WTC11 (cell line): Measurements from ENCODE around the gene IFIH1. TPM values are rescaled to one million over a fixed set of nuclear protein-coding genes. Genes with fewer than 3 reads are reported as not detected.

Source experiments
- CBFB ChIP-seq: sonication (generic); formaldehyde crosslinking; IDR thresholded peaks from 2 replicates; pipeline ENCODE4 v1.8.1; 2022; ENCODE audit warnings: mild to moderate bottlenecking, low read depth, missing genetic modification reagents
- CREM ChIP-seq: sonication (generic); formaldehyde crosslinking; IDR thresholded peaks from 2 replicates; pipeline ENCODE4 v1.8.1; 2022; ENCODE audit warnings: mild to moderate bottlenecking, missing genetic modification reagents, moderate library complexity
- ELF4 ChIP-seq: sonication (generic); formaldehyde crosslinking; IDR thresholded peaks from 2 replicates; pipeline ENCODE4 v1.8.1; 2022; ENCODE audit warnings: low read depth, mild to moderate bottlenecking, moderate library complexity, missing genetic modification reagents
- ETV6 ChIP-seq: sonication (generic); formaldehyde crosslinking; IDR thresholded peaks from 2 replicates; pipeline ENCODE4 v1.8.1; 2022; ENCODE audit warnings: mild to moderate bottlenecking, missing genetic modification reagents
- FOXK1 ChIP-seq: sonication (generic); formaldehyde crosslinking; IDR thresholded peaks from 2 replicates; pipeline ENCODE4 v1.8.0; 2022; ENCODE audit warnings: mild to moderate bottlenecking, moderate library complexity, missing genetic modification reagents
- FOXP1 ChIP-seq: sonication (generic); formaldehyde crosslinking; IDR thresholded peaks from 2 replicates; pipeline ENCODE4 v1.8.0; 2022; ENCODE audit warnings: missing genetic modification reagents, mild to moderate bottlenecking, moderate library complexity, borderline replicate concordance
- GRHL2 ChIP-seq: fragments of 250-450 bp; sonication (Bioruptor Pico); IDR thresholded peaks from 2 replicates; pipeline ENCODE4 v1.8.0; 2022; ENCODE audit warnings: mild to moderate bottlenecking, moderate library complexity; ENCODE audit not compliant: insufficient replicate concordance, severe bottlenecking
- IRF2 ChIP-seq: sonication (generic); formaldehyde crosslinking; IDR thresholded peaks from 2 replicates; pipeline ENCODE4 v1.8.0; 2022; ENCODE audit warnings: low read depth, missing genetic modification reagents, borderline replicate concordance
- NR2C2 ChIP-seq: sonication (generic); formaldehyde crosslinking; IDR thresholded peaks from 2 replicates; pipeline ENCODE4 v1.8.0; 2022; ENCODE audit warnings: mild to moderate bottlenecking, missing genetic modification reagents
- RORB ChIP-seq: fragments of 250-450 bp; sonication (Bioruptor Pico); IDR thresholded peaks from 2 replicates; pipeline ENCODE4 v1.9.0; 2021; ENCODE audit warnings: mild to moderate bottlenecking
- SMAD3 ChIP-seq: sonication (generic); formaldehyde crosslinking; IDR thresholded peaks from 2 replicates; pipeline ENCODE4 v1.8.0; 2022; ENCODE audit warnings: missing genetic modification reagents, mild to moderate bottlenecking, borderline replicate concordance
- SMAD4 ChIP-seq: sonication (generic); formaldehyde crosslinking; IDR thresholded peaks from 2 replicates; pipeline ENCODE4 v1.8.0; 2022; ENCODE audit warnings: mild to moderate bottlenecking, missing genetic modification reagents
- SP1 ChIP-seq: sonication (generic); formaldehyde crosslinking; conservative IDR thresholded peaks from 2 replicates; pipeline ENCODE4 v1.8.1; 2022; ENCODE audit warnings: missing genetic modification reagents
- TEAD1 ChIP-seq: sonication (generic); formaldehyde crosslinking; IDR thresholded peaks from 2 replicates; pipeline ENCODE4 v1.8.0; 2022; ENCODE audit warnings: mild to moderate bottlenecking, missing genetic modification reagents
- TP53 ChIP-seq: sonication (generic); formaldehyde crosslinking; IDR thresholded peaks from 2 replicates; pipeline ENCODE4 v1.8.1; 2023; ENCODE audit warnings: mild to moderate bottlenecking, missing genetic modification reagents
- ZNF121 ChIP-seq: sonication (generic); formaldehyde crosslinking; IDR thresholded peaks from 2 replicates; pipeline ENCODE4 v1.8.0; 2023; ENCODE audit warnings: missing genetic modification reagents
- ZNF219 ChIP-seq: sonication (generic); formaldehyde crosslinking; IDR thresholded peaks from 2 replicates; pipeline ENCODE4 v1.8.0; 2023; ENCODE audit warnings: missing genetic modification reagents, mild to moderate bottlenecking, borderline replicate concordance
- ZNF263 ChIP-seq: sonication (generic); formaldehyde crosslinking; IDR thresholded peaks from 2 replicates; pipeline ENCODE4 v1.8.1; 2022; ENCODE audit warnings: low read depth, mild to moderate bottlenecking, moderate library complexity, missing genetic modification reagents
- ZNF317 ChIP-seq: sonication (generic); formaldehyde crosslinking; IDR thresholded peaks from 2 replicates; pipeline ENCODE4 v1.8.1; 2023; ENCODE audit warnings: low read depth, mild to moderate bottlenecking, moderate library complexity, missing genetic modification reagents, borderline replicate concordance
- ZNF396 ChIP-seq: fragments of 250-450 bp; sonication (Bioruptor Pico); IDR thresholded peaks from 2 replicates; pipeline ENCODE4 v1.8.0; 2021; ENCODE audit warnings: mild to moderate bottlenecking, moderate library complexity, borderline replicate concordance
- ZNF423 ChIP-seq: fragments of 250-450 bp; sonication (Bioruptor Pico); IDR thresholded peaks from 2 replicates; pipeline ENCODE4 v2.1.2; 2022; ENCODE audit warnings: mild to moderate bottlenecking, moderate library complexity
- total RNA-seq: library from RNA; stranded (reverse); gene quantifications from 3 replicates; pipeline ENCODE4 v1.2.3, GENCODE V29; 2021
- TF ChIP-seq, protein P1 (sequence below): sonication (generic); formaldehyde crosslinking; IDR thresholded peaks from 2 replicates; pipeline ENCODE4 v1.8.0; 2022; ENCODE audit warnings: missing genetic modification reagents
- TF ChIP-seq, protein P2 (sequence below): sonication (generic); formaldehyde crosslinking; IDR thresholded peaks from 2 replicates; pipeline ENCODE4 v1.8.1; 2023; ENCODE audit warnings: mild to moderate bottlenecking, moderate library complexity, missing genetic modification reagents
- TF ChIP-seq, protein P3 (sequence below): fragments of 250-450 bp; sonication (Bioruptor Pico); IDR thresholded peaks from 2 replicates; pipeline ENCODE4 v1.9.0; 2021; ENCODE audit warnings: moderate library complexity, mild to moderate bottlenecking, inconsistent platforms, borderline replicate concordance
- TF ChIP-seq, protein P4 (sequence below): sonication (generic); formaldehyde crosslinking; IDR thresholded peaks from 2 replicates; pipeline ENCODE4 v1.8.0; 2022; ENCODE audit warnings: mild to moderate bottlenecking, missing genetic modification reagents
- TF ChIP-seq, protein P5 (sequence below): sonication (generic); formaldehyde crosslinking; IDR thresholded peaks from 2 replicates; pipeline ENCODE4 v1.8.1; 2023; ENCODE audit warnings: mild to moderate bottlenecking, missing genetic modification reagents, moderate library complexity
- TF ChIP-seq, protein P6 (sequence below): sonication (generic); formaldehyde crosslinking; IDR thresholded peaks from 2 replicates; pipeline ENCODE4 v1.8.0; 2022; ENCODE audit warnings: mild to moderate bottlenecking, missing genetic modification reagents
- TF ChIP-seq, protein P7 (sequence below): sonication (generic); formaldehyde crosslinking; IDR thresholded peaks from 2 replicates; pipeline ENCODE4 v1.8.1; 2022; ENCODE audit warnings: mild to moderate bottlenecking, moderate library complexity, missing genetic modification reagents
- TF ChIP-seq, protein P8 (sequence below): sonication (generic); formaldehyde crosslinking; conservative IDR thresholded peaks from 2 replicates; pipeline ENCODE4 v1.8.1; 2022; ENCODE audit warnings: mild to moderate bottlenecking, missing genetic modification reagents

IFIH1 gene
- total RNA-seq, 1 experiment from 2014 or later = 1.3 TPM

DNA sequence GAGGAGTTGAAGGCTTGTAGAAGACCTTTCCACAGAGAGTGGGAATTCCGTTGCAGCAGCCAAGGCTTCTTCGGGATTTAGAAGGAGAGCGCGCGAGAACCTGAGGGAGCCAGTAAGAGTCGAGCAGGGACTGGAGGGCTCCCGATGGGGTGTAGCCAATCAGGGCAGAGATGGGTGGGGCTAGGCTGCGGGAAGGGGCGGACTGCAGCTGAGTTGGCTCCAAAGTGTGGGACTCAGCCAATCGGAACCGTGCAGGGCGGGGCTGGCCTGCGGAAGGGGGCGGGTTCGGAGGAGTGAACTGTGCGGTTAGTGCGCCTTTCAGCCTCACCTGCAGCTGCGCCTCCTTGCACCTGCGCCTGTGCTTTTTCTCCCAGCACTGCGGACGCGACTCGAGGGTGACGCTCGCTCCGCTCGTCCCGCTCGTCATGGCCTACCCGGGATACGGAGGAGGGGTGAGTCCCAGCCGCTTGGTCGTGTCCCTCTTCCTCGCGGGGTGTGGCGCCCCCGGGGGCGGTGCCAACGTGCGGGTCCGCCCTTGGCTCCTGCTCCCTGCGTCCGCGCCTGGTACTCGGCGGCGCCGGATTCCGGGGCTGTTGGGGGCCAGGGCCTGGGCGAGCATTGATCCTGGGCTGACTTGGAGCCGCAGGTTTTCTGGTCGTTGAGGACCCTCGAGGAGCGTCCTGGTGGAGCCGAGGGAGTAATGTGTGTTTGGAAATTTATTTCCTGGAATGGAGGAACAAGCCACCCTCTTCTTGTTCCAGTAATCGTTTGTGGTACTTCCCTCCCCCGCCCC is 25.5 kb upstream of the IFIH1 start, which contains the start of gene GCA (continued):
- TF ChIP-seq FOXP1 (CRISPR knock-in tag) (no peak), RORB (CRISPR knock-in tag) (no peak), NR2C2 (CRISPR knock-in tag) (no peak), CBFB (CRISPR knock-in tag) (no peak), ZNF317 (CRISPR knock-in tag) (no peak), TEAD1 (CRISPR knock-in tag) (peak; percentile 62; the same call in 1 of the 2 replicates), SP1 (CRISPR knock-in tag) (peak; percentile 96), ETV6 (CRISPR knock-in tag) (peak; percentile 61; the same call in 1 of the 2 replicates), ZNF396 (CRISPR knock-in tag) (no peak), SMAD3 (CRISPR knock-in tag) (0 out of 2 replicates have a peak, but pooled peaks have one; percentile 37), CREM (CRISPR knock-in tag) (no peak; the same call in 1 of the 2 replicates), ELF4 (no peak), ZNF121 (CRISPR knock-in tag) (no peak), SMAD4 (CRISPR knock-in tag) (no peak), FOXK1 (CRISPR knock-in tag) (0 out of 2 replicates have a peak, but pooled peaks have one; percentile 27), ZNF219 (CRISPR knock-in tag) (no peak), ZNF263 (CRISPR knock-in tag) (no peak), ZNF423 (CRISPR knock-in tag) (no peak), IRF2 (no peak), TP53 (peak; percentile 64; the same call in 1 of the 2 replicates), GRHL2 (CRISPR knock-in tag) (no peak)
- TF ChIP-seq, protein P1, sequence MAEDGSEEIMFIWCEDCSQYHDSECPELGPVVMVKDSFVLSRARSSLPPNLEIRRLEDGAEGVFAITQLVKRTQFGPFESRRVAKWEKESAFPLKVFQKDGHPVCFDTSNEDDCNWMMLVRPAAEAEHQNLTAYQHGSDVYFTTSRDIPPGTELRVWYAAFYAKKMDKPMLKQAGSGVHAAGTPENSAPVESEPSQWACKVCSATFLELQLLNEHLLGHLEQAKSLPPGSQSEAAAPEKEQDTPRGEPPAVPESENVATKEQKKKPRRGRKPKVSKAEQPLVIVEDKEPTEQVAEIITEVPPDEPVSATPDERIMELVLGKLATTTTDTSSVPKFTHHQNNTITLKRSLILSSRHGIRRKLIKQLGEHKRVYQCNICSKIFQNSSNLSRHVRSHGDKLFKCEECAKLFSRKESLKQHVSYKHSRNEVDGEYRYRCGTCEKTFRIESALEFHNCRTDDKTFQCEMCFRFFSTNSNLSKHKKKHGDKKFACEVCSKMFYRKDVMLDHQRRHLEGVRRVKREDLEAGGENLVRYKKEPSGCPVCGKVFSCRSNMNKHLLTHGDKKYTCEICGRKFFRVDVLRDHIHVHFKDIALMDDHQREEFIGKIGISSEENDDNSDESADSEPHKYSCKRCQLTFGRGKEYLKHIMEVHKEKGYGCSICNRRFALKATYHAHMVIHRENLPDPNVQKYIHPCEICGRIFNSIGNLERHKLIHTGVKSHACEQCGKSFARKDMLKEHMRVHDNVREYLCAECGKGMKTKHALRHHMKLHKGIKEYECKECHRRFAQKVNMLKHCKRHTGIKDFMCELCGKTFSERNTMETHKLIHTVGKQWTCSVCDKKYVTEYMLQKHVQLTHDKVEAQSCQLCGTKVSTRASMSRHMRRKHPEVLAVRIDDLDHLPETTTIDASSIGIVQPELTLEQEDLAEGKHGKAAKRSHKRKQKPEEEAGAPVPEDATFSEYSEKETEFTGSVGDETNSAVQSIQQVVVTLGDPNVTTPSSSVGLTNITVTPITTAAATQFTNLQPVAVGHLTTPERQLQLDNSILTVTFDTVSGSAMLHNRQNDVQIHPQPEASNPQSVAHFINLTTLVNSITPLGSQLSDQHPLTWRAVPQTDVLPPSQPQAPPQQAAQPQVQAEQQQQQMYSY (CRISPR knock-in tag) = peak; percentile 83
- TF ChIP-seq, protein P2, sequence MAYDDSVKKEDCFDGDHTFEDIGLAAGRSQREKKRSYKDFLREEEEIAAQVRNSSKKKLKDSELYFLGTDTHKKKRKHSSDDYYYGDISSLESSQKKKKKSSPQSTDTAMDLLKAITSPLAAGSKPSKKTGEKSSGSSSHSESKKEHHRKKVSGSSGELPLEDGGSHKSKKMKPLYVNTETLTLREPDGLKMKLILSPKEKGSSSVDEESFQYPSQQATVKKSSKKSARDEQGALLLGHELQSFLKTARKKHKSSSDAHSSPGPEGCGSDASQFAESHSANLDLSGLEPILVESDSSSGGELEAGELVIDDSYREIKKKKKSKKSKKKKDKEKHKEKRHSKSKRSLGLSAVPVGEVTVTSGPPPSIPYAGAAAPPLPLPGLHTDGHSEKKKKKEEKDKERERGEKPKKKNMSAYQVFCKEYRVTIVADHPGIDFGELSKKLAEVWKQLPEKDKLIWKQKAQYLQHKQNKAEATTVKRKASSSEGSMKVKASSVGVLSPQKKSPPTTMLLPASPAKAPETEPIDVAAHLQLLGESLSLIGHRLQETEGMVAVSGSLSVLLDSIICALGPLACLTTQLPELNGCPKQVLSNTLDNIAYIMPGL = peak; percentile 62; the same call in 1 of the 2 replicates
- TF ChIP-seq, protein P3, sequence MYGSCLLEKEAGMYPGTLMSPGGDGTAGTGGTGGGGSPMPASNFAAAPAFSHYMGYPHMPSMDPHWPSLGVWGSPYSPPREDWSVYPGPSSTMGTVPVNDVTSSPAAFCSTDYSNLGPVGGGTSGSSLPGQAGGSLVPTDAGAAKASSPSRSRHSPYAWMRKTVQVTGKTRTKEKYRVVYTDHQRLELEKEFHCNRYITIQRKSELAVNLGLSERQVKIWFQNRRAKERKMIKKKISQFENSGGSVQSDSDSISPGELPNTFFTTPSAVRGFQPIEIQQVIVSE (CRISPR knock-in tag) = no peak
- TF ChIP-seq, protein P4, sequence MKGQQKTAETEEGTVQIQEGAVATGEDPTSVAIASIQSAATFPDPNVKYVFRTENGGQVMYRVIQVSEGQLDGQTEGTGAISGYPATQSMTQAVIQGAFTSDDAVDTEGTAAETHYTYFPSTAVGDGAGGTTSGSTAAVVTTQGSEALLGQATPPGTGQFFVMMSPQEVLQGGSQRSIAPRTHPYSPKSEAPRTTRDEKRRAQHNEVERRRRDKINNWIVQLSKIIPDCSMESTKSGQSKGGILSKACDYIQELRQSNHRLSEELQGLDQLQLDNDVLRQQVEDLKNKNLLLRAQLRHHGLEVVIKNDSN = peak; percentile 28; the same call in 1 of the 2 replicates
- TF ChIP-seq, protein P5, sequence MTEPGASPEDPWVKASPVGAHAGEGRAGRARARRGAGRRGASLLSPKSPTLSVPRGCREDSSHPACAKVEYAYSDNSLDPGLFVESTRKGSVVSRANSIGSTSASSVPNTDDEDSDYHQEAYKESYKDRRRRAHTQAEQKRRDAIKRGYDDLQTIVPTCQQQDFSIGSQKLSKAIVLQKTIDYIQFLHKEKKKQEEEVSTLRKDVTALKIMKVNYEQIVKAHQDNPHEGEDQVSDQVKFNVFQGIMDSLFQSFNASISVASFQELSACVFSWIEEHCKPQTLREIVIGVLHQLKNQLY (CRISPR knock-in tag) = no peak
- TF ChIP-seq, protein P6, sequence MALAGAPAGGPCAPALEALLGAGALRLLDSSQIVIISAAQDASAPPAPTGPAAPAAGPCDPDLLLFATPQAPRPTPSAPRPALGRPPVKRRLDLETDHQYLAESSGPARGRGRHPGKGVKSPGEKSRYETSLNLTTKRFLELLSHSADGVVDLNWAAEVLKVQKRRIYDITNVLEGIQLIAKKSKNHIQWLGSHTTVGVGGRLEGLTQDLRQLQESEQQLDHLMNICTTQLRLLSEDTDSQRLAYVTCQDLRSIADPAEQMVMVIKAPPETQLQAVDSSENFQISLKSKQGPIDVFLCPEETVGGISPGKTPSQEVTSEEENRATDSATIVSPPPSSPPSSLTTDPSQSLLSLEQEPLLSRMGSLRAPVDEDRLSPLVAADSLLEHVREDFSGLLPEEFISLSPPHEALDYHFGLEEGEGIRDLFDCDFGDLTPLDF (CRISPR knock-in tag) = no peak
- TF ChIP-seq, protein P7, sequence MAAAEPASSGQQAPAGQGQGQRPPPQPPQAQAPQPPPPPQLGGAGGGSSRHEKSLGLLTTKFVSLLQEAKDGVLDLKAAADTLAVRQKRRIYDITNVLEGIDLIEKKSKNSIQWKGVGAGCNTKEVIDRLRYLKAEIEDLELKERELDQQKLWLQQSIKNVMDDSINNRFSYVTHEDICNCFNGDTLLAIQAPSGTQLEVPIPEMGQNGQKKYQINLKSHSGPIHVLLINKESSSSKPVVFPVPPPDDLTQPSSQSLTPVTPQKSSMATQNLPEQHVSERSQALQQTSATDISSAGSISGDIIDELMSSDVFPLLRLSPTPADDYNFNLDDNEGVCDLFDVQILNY (CRISPR knock-in tag) = no peak
- TF ChIP-seq, protein P8, sequence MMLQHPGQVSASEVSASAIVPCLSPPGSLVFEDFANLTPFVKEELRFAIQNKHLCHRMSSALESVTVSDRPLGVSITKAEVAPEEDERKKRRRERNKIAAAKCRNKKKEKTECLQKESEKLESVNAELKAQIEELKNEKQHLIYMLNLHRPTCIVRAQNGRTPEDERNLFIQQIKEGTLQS (CRISPR knock-in tag) = no peak
